Measurements from ENCODE around the gene SULT1A1. TPM values are rescaled to one million over a fixed set of nuclear protein-coding genes. Genes with fewer than 3 reads are reported as not detected.

Gene SULT1A1
- total RNA-seq, 1 experiment from 2014 or later = 1.5 TPM

DNA sequence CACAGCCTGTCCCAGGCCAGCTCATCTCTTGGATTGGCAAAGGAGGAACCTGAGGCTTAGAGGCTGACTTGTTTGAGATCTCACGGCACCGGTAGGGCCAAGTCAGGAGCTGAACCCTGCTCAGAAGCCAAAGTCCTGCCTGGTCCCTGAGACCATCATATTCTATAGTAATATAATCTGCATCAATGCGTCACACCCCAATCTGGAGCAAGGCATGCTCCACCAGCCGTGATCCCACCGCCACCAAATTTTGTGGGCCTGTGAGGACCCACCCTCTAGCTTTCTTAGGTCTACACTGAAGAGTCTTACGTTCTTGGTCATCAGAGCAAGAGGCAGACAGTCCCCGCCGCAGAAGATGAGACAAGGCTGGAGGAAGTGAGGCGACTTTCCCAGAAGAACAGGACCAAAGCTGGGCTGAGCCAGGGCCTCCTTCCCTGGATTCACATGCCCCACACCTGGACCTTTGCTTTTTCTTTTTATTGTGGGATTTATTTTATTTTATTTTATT, 2.7 kb downstream of the SULT1A1 start:
- no peak for DNase-seq (ENCODE audit: low read depth, low spot score)
- CTCF ChIA-PET = no interaction called here

GRCh38 chr16:28606291-28607115, 3.3 kb downstream of the SULT1A1 start:
- in situ Hi-C loops (cut with HindIII; ENCODE audit: low pct_unique_long_range_greater_than_20kb, low sequenced_read_pairs) = no loop called here
- no TSS peak for BruUV-seq (replicated peaks)

More for the DNA sequence above, 2.7 kb downstream of the SULT1A1 start:
- H3K27ac ChIP-seq (ENCODE audit: low read length) = no peak overlapping the region
- in situ Hi-C loops (cut with HindIII; ENCODE audit: low pct_unique_long_range_greater_than_20kb, low sequenced_read_pairs) (no loop called here), intact Hi-C loops (cut with micrococcal nuclease; ENCODE audit: unreplicated experiment) (no loop called here)
- H3K36me3 ChIP-seq (ENCODE audit: control insufficient read depth, insufficient read depth, low read length) = no peaks in the 10 kb centered on the region
- no peak overlapping the region for H3K4me3 ChIP-seq (ENCODE audit: low read depth in 2 of 2, low read length in 2 of 2)
- BruUV-seq (replicated peaks) = no TSS peak
- H3K9me3 ChIP-seq (ENCODE audit: control insufficient read depth, insufficient read depth, low read depth, low read length) = no peaks in the 10 kb centered on the region
- TF ChIP-seq, protein P1, sequence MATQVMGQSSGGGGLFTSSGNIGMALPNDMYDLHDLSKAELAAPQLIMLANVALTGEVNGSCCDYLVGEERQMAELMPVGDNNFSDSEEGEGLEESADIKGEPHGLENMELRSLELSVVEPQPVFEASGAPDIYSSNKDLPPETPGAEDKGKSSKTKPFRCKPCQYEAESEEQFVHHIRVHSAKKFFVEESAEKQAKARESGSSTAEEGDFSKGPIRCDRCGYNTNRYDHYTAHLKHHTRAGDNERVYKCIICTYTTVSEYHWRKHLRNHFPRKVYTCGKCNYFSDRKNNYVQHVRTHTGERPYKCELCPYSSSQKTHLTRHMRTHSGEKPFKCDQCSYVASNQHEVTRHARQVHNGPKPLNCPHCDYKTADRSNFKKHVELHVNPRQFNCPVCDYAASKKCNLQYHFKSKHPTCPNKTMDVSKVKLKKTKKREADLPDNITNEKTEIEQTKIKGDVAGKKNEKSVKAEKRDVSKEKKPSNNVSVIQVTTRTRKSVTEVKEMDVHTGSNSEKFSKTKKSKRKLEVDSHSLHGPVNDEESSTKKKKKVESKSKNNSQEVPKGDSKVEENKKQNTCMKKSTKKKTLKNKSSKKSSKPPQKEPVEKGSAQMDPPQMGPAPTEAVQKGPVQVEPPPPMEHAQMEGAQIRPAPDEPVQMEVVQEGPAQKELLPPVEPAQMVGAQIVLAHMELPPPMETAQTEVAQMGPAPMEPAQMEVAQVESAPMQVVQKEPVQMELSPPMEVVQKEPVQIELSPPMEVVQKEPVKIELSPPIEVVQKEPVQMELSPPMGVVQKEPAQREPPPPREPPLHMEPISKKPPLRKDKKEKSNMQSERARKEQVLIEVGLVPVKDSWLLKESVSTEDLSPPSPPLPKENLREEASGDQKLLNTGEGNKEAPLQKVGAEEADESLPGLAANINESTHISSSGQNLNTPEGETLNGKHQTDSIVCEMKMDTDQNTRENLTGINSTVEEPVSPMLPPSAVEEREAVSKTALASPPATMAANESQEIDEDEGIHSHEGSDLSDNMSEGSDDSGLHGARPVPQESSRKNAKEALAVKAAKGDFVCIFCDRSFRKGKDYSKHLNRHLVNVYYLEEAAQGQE (IDR thresholded peaks at IDR 0.05; ENCODE audit: insufficient read depth in 1 of 2, low read depth in 2 of 2, low read length in 1 of 2) = no peak
- TF ChIP-seq SIN3A (IDR thresholded peaks at IDR 0.05; ENCODE audit: borderline replicate concordance, insufficient read depth, low read depth, low read length) (no peak), CTCF (IDR thresholded peaks at IDR 0.05) (no peak), POLR2AphosphoS5 (IDR thresholded peaks at IDR 0.05; ENCODE audit: low read depth, low read length) (no peak), TCF7L2 (IDR thresholded peaks at IDR 0.05; ENCODE audit: low read depth, low read length) (no peak)
- POLR2A ChIA-PET = no interaction called here
- H3K27me3 ChIP-seq (ENCODE audit: control insufficient read depth, insufficient read depth, low read length) = no peaks in the 10 kb centered on the region
- no peaks in the 10 kb centered on the region; the same call in 1 of the 2 replicates for H3K4me1 ChIP-seq (ENCODE audit: control insufficient read depth, insufficient read depth, low read length)
- ATAC-seq = no peak

More at GRCh38 chr16:28606291-28607115, 3.3 kb downstream of the SULT1A1 start:
- Histone ChIP-seq H3K4me1 (ENCODE audit: control insufficient read depth, insufficient read depth, low read length) (no peaks in the 10 kb centered on the region; the same call in 1 of the 2 replicates), H3K9me3 (ENCODE audit: control insufficient read depth, insufficient read depth, low read depth, low read length) (no peaks in the 10 kb centered on the region), H3K4me3 (ENCODE audit: low read depth in 2 of 2, low read length in 2 of 2) (no peak overlapping the region), H3K36me3 (ENCODE audit: control insufficient read depth, insufficient read depth, low read length) (no peaks in the 10 kb centered on the region), H3K27ac (ENCODE audit: low read length) (no peak overlapping the region), H3K27me3 (ENCODE audit: control insufficient read depth, insufficient read depth, low read length) (no peaks in the 10 kb centered on the region)
- POLR2A ChIA-PET = no interaction called here
- intact Hi-C loops (cut with micrococcal nuclease; ENCODE audit: unreplicated experiment) = no loop called here
- TF ChIP-seq TCF7L2 (IDR thresholded peaks at IDR 0.05; ENCODE audit: low read depth, low read length) (no peak), POLR2AphosphoS5 (IDR thresholded peaks at IDR 0.05; ENCODE audit: low read depth, low read length) (no peak), SIN3A (IDR thresholded peaks at IDR 0.05; ENCODE audit: borderline replicate concordance, insufficient read depth, low read depth, low read length) (no peak), CTCF (IDR thresholded peaks at IDR 0.05) (no peak)
- TF ChIP-seq, protein P1 (IDR thresholded peaks at IDR 0.05; ENCODE audit: insufficient read depth in 1 of 2, low read depth in 2 of 2, low read length in 1 of 2) = no peak
- DNase-seq (ENCODE audit: low read depth, low spot score) (no peak), ATAC-seq (no peak)
- CTCF ChIA-PET = no interaction called here

Measured in Panc1 (cell line).